Measurements from ENCODE around the gene ABCA10. TPM values are rescaled to one million over a fixed set of nuclear protein-coding genes. Genes with fewer than 3 reads are reported as not detected.

Gene ABCA10
- total and polyA plus RNA-seq, 2 of the 8 experiments (the other 6 are each of a cell fraction or from before 2014, with no cell fraction given) = not detected

DNA sequence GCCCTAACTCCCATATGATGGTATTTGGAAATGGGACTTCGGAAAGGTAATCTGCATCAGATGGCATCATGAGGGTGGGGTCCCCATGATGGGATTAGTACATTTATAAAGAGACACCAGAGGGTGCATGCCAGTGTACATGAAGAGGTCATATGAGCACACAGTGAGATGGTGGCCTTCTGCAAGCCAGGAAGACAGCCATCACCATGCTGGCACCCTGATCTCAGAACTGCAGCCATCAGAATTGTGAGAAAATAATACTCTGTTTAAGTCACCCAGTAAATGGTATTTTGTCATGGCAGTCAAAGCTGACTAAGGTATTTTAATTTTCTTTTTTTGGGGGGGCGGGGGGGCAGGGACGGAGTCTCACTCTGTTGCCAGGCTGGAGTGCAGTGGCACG is 47.1 kb upstream of the ABCA10 start (continued):
- TF ChIP-seq SIN3A (conservative IDR thresholded peaks at IDR 0.05 in 1 of 2, IDR thresholded peaks at IDR 0.05 in 1 of 2; ENCODE audit: low read depth in 1 of 2, low read length in 2 of 2) (no peak), TEAD4 (IDR thresholded peaks at IDR 0.05; ENCODE audit: low read depth, low read length) (no peak)
- TF ChIP-seq, protein P1, sequence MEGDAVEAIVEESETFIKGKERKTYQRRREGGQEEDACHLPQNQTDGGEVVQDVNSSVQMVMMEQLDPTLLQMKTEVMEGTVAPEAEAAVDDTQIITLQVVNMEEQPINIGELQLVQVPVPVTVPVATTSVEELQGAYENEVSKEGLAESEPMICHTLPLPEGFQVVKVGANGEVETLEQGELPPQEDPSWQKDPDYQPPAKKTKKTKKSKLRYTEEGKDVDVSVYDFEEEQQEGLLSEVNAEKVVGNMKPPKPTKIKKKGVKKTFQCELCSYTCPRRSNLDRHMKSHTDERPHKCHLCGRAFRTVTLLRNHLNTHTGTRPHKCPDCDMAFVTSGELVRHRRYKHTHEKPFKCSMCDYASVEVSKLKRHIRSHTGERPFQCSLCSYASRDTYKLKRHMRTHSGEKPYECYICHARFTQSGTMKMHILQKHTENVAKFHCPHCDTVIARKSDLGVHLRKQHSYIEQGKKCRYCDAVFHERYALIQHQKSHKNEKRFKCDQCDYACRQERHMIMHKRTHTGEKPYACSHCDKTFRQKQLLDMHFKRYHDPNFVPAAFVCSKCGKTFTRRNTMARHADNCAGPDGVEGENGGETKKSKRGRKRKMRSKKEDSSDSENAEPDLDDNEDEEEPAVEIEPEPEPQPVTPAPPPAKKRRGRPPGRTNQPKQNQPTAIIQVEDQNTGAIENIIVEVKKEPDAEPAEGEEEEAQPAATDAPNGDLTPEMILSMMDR (IDR thresholded peaks at IDR 0.05; ENCODE audit: control extremely low read depth in 1 of 3, insufficient read depth in 1 of 3, low read depth in 1 of 3, low read length in 3 of 3) = no peak
